D341Med (cell line): ENCODE data around the gene CNOT2.
"Not testable (repeated sequence)": the region's sequence is repeated elsewhere in the genome, so short reads cannot be mapped to it uniquely, and the experiment has no call there.

Experiments
- DNase-seq: peaks from one replicate; pipeline ENCODE4 v3.0.0; 2012; ENCODE audit warnings: low spot score

CNOT2 gene

GRCh38 chr12:70365648-70366518 is 122.7 kb downstream of the CNOT2 start, which contains the start of gene KCNMB4:
KCNMB4 (plus strand) TSS chr12:70366290; CDS start chr12:70366735, 445 bp downstream.
- peak; percentile 92 for DNase-seq

DNA sequence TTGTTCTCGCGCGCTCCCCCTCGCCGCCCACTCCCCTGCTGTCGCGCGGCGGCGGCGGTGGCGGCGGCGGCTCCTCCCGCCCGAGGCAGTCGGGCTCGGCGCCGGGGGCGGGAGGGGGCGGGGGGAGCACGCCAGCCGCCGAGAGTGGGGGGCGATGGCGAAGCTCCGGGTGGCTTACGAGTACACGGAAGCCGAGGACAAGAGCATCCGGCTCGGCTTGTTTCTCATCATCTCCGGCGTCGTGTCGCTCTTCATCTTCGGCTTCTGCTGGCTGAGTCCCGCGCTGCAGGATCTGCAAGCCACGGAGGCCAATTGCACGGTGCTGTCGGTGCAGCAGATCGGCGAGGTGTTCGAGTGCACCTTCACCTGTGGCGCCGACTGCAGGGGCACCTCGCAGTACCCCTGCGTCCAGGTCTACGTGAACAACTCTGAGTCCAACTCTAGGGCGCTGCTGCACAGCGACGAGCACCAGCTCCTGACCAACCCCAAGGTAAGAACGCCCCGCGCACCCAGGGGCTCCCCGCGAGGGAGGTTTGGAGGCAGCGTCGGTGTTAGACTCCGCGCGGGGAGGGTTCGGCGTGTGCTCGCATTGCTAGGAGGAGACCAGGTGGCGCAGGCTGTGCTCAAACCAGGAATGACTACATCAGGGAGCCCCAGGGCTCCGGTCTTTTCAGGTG is 123.5 kb downstream of the CNOT2 start:
- peak; percentile 57 for DNase-seq

DNA sequence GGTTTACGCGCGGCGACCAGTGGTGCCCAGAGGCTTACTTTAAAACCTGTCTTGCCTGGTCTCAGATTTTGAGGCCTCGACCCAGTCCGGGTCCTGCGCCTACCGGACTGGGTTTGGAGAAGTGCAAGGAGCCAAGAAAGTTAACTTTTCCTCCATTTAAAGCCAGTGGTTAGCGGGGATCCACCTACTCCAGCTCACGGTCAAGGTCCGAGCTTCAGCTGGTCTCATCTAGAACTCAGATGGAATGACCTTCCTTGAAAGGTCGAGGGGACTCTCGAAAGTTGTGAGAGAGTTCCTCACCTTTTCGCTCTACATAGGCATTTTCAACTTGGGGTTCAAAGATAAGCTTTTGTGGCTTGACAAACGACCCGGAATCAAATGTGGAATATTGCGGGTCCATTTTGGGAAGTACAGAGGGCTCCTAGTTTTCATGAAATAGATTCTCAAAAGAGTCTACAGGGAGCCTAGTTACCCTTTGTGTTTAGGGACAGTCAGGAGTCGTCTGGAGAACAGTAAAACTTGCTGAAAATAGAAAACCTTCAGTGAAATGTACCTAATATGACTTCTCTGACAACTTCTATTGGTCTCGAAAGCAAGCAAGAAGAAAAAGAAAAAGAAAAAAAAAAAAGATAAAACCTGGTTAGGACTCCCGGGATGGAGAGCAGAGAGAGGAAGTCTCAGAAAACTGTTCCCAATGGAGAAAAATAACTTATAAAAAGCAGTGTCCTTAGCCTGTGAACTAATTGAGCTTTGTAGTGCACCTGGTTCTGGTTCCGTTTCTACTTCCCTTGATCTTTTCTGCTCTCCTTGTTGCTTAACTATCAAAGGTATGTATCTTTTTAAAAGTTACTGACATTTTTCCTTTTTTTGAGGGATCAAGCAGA is 124.3 kb downstream of the CNOT2 start:
- DNase-seq: no peak

- DNase-seq: no peak
These were observed 129.6 kb downstream of the CNOT2 start for GRCh38 chr12:70372881-70373280.

DNA sequence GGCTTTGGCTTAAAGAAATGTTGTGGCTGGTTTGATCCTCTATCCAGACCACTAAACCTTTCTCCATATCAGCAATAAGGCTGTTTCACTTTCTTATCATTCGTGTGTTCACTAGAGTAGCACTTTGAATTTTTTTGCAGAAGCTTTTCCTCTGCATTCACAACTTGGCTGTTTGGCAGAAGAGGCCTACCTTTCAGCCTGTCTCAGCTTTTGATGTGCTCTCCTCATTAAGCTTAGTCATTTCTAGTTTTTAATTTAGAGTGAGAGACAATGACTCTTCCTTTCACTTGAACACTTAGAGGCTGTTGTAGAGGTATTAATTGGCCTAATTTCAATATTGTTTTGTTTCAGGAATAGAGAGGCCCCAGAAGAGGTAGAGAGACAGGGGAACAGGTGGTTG is 136.6 kb downstream of the CNOT2 start:
- DNase-seq: no peak

- no peak for DNase-seq
These were observed 140.3 kb downstream of the CNOT2 start for GRCh38 chr12:70383484-70383883.

GRCh38 chr12:70383886-70384285 is 140.7 kb downstream of the CNOT2 start:
- no peak for DNase-seq

GRCh38 chr12:70386771-70387170 is 143.5 kb downstream of the CNOT2 start:
- DNase-seq: no peak

DNA sequence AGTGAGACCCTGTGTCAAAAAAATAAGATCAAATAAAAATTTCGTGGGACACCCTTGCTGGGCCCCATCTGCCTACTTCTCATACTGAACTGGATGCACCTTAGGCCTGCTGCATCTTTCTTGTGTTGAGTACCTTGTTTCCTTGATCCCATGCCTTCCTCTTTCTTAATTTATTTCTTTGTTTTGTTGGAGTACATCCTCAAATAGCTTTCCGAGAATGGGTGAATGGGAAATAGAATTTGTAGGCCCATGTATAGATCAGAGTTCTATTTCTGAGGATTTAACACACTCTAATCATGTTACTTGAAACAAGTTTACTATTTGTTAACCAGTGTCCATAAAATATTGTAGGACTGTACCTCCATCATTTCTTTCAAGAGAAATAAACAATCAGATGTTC is 146.4 kb downstream of the CNOT2 start:
- no peak for DNase-seq

- not testable (repeated sequence) for DNase-seq
These were observed 149.4 kb downstream of the CNOT2 start for GRCh38 chr12:70392631-70393030.

DNA sequence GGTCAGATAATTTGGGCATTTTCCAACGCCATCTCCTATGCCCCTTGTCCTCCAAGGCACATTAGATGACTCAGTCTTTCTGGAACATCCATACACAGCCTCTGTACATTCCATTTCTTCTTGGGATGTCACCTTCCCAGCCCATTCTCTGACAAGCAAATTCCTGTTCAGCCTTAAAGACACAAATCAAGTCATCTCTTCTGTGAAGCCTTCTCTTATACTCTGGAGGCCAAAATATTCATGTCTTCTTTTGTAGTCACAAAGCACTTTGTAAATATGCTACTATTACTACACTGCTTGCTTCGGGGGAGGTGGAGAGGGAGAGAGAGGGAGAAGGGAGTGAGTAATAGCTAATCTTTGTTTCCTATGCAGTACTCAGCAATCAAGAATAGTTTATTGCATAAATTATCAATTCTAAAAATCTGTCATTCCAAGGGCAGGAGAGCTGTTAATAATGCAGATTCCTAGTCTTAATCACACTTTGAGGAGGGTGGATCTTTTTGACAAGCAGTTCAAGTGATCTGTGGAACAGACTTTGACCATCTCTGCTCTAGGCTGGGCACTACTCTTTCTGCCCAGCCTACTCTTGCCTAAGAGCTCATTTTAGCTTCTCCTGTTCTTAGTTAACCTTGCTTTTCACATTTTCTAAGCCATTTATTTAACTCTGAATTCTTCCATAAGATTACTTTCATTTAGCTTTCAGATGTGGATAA is 150.7 kb downstream of the CNOT2 start:
- no peak for DNase-seq

DNA sequence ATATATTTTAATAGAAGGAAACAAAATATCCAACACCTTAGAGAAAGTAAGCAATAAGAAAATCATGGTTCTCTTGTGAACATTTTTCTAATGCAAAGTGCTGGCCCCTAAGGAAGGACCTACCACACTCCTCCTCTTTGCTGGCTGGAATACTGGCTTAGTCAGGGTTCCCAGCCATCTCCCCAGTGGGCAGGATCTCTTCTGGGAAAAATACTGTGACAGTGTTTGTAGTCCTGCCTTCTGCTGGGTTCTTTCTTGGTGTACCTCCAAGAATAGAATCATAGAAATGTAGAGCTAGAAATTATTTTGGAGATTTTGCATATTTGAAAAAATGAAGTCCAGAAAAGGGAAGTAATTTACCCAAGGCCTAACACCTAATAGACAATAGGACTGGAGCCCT is 154.8 kb downstream of the CNOT2 start:
- DNase-seq: no peak

- no peak for DNase-seq
These were observed 155.6 kb downstream of the CNOT2 start for GRCh38 chr12:70398862-70399261.

GRCh38 chr12:70399311-70399710 is 156.1 kb downstream of the CNOT2 start:
- no peak for DNase-seq

GRCh38 chr12:70400124-70400523 is 156.9 kb downstream of the CNOT2 start:
- DNase-seq: no peak

GRCh38 chr12:70402597-70402996 is 159.4 kb downstream of the CNOT2 start:
- no peak for DNase-seq

GRCh38 chr12:70403826-70404225 is 160.6 kb downstream of the CNOT2 start:
- DNase-seq: no peak
